Measurements from ENCODE around the gene FABP1. TPM values are rescaled to one million over a fixed set of nuclear protein-coding genes. Genes with fewer than 3 reads are reported as not detected.

FABP1 gene
- total RNA-seq, 4 donors from 2014 or later: 598 to 2,513 (median 1,116) TPM

- H3K9me3 ChIP-seq: no peaks in the 10 kb centered on the region
- H3K27ac ChIP-seq: no peak overlapping the region
- H3K4me1 ChIP-seq: no peaks in the 10 kb centered on the region
- no peaks in the 10 kb centered on the region for H3K36me3 ChIP-seq
- no peak for TF ChIP-seq CTCF (IDR thresholded peaks at IDR 0.05)
- no peak for TF ChIP-seq POLR2A (IDR thresholded peaks at IDR 0.05)
- no peaks in the 10 kb centered on the region for H3K27me3 ChIP-seq
- H3K4me3 ChIP-seq: no peak overlapping the region
- no peak for DNase-seq
Observed at GRCh38 chr2:88092773-88093172, 35.1 kb downstream of the FABP1 start.

DNA sequence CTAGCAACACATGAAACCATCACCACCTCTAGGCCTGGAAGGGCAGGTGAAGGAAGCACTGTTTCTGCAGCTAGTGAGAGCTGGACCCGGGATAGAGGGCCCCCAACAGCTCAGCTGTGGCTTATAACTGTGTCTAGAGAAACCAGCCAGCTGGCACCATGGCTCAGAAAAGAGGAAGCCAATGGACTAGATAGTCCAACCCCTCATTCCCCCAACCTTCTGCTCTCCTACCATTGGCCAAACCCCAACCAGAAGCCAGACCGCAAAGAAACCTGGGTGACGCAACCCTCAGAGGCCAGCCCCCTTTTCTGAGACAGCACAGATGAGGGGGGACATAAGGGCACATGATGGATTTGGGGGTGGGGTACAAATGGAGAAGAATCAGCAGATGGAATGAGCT lies 35.9 kb downstream of the FABP1 start:
- TF ChIP-seq CTCF (IDR thresholded peaks at IDR 0.05) (no peak), POLR2A (IDR thresholded peaks at IDR 0.05) (no peak)
- no peaks in the 10 kb centered on the region for H3K36me3 ChIP-seq
- H3K4me3 ChIP-seq: no peak overlapping the region
- no peaks in the 10 kb centered on the region for H3K4me1 ChIP-seq
- no peaks in the 10 kb centered on the region for H3K9me3 ChIP-seq
- DNase-seq: no peak
- H3K27ac ChIP-seq: no peak overlapping the region
- H3K27me3 ChIP-seq: no peaks in the 10 kb centered on the region

- TF ChIP-seq POLR2A (IDR thresholded peaks at IDR 0.05): no peak
- no peak for TF ChIP-seq CTCF (IDR thresholded peaks at IDR 0.05)
- no peaks in the 10 kb centered on the region for H3K27me3 ChIP-seq
- H3K36me3 ChIP-seq: no peaks in the 10 kb centered on the region
- H3K4me3 ChIP-seq: no peak overlapping the region
- no peak overlapping the region for H3K27ac ChIP-seq
- DNase-seq: no peak
- no peaks in the 10 kb centered on the region for H3K4me1 ChIP-seq
- H3K9me3 ChIP-seq: no peaks in the 10 kb centered on the region
Observed at GRCh38 chr2:88090446-88091283, 37.2 kb downstream of the FABP1 start.

- Histone ChIP-seq H3K27me3 (no peaks in the 10 kb centered on the region), H3K27ac (no peak overlapping the region), H3K4me3 (no peak overlapping the region), H3K9me3 (no peaks in the 10 kb centered on the region), H3K36me3 (no peaks in the 10 kb centered on the region), H3K4me1 (no peaks in the 10 kb centered on the region)
- no peak for DNase-seq
- no peak for TF ChIP-seq CTCF (IDR thresholded peaks at IDR 0.05)
- no peak for TF ChIP-seq POLR2A (IDR thresholded peaks at IDR 0.05)
Observed at GRCh38 chr2:88088999-88089398, 38.9 kb downstream of the FABP1 start.

- Histone ChIP-seq H3K4me1 (no peaks in the 10 kb centered on the region), H3K36me3 (no peaks in the 10 kb centered on the region), H3K9me3 (no peaks in the 10 kb centered on the region), H3K27ac (no peak overlapping the region), H3K4me3 (no peak overlapping the region), H3K27me3 (no peaks in the 10 kb centered on the region)
- no peak for TF ChIP-seq POLR2A (IDR thresholded peaks at IDR 0.05)
- no peak for TF ChIP-seq CTCF (IDR thresholded peaks at IDR 0.05)
- DNase-seq: no peak
Observed at GRCh38 chr2:88087763-88088162, 40.1 kb downstream of the FABP1 start.

All from Peyer's patch (tissue), 4 donors.